Epithelial cell of esophagus (primary cell): Measurements from ENCODE around the gene PAK1.

Experiments
- DNase-seq: peaks from one replicate; pipeline ENCODE4 v3.0.0; 2010; ENCODE audit warnings: low read depth
- H3K4me3 ChIP-seq: 2 replicates; pipeline ENCODE4 v1.5.1; 2011; ENCODE audit warnings: mild to moderate bottlenecking, low read length, control low read depth
- CTCF ChIP-seq: IDR thresholded peaks from 2 replicates; pipeline ENCODE4 v1.5.1; 2011; ENCODE audit warnings: low read depth, mild to moderate bottlenecking, low read length, control low read depth, inconsistent platforms; ENCODE audit not compliant: insufficient read depth; ENCODE audit errors: missing control alignments

The PAK1 gene

GRCh38 chr11:77515063-77515462 is 41.2 kb upstream of the PAK1 start:
- peak; percentile 27 for DNase-seq
- TF ChIP-seq CTCF, result no peak
- H3K4me3 ChIP-seq, result no peak overlapping the region

- no peak for TF ChIP-seq CTCF
- DNase-seq, result no peak
- H3K4me3 ChIP-seq, result no peak overlapping the region
These were observed 38.2 kb upstream of the PAK1 start for GRCh38 chr11:77512092-77512491.

- DNase-seq, result no peak
- H3K4me3 ChIP-seq, result no peak overlapping the region
- TF ChIP-seq CTCF, result no peak
These were observed 37.0 kb upstream of the PAK1 start for GRCh38 chr11:77510851-77511250.

- H3K4me3 ChIP-seq, result no peak overlapping the region
- TF ChIP-seq CTCF, result no peak
- DNase-seq, result peak; percentile 92
These were observed 36.2 kb upstream of the PAK1 start for GRCh38 chr11:77510095-77510494.

GRCh38 chr11:77508019-77508418 is 34.1 kb upstream of the PAK1 start:
- DNase-seq, result no peak
- TF ChIP-seq CTCF, result peak; percentile 24
- H3K4me3 ChIP-seq, result no peak overlapping the region

GRCh38 chr11:77506857-77507256 is 33.0 kb upstream of the PAK1 start:
- DNase-seq, result peak; percentile 85
- no peak for TF ChIP-seq CTCF
- H3K4me3 ChIP-seq, result no peak overlapping the region

GRCh38 chr11:77505956-77506355 is 32.1 kb upstream of the PAK1 start:
- DNase-seq, result peak; percentile 61

More at GRCh38 chr11:77505956-77506355, 32.1 kb upstream of the PAK1 start:
- TF ChIP-seq CTCF, result no peak
- no peak overlapping the region for H3K4me3 ChIP-seq
